Endothelial cell of umbilical vein (primary cell): ENCODE data around the gene IGSF10. TPM values are rescaled to one million over a fixed set of nuclear protein-coding genes. Genes with fewer than 3 reads are reported as not detected.
"Not testable (repeated sequence)": the region's sequence is repeated elsewhere in the genome, so short reads cannot be mapped to it uniquely, and the experiment has no call there.

ENCODE experiments used
- BruUV-seq: library from RNA; stranded (reverse); fragments of 400-500 nt; replicated peaks from 2 replicates; lab custom pipeline; 2021; lab: Mats Ljungman, UMichigan
- CTCF ChIA-PET: fragments of 300-600, 350-600 bp; sonication (Branson Sonifier 250); formaldehyde crosslinking; loops from one replicate; lab custom pipeline; 2021; ENCODE audit warnings: antibody characterized with exemption, inconsistent platforms; lab: Charles Lee
- POLR2A ChIA-PET: fragments of 300-600, 350-600 bp; sonication (Branson Sonifier 250); formaldehyde crosslinking; loops from one replicate; lab custom pipeline; 2021; ENCODE audit warnings: antibody characterized with exemption, inconsistent platforms; lab: Charles Lee
- DNase-seq: peaks from one replicate; pipeline ENCODE4 v3.0.0-alpha.2; 2011; ENCODE audit warnings: low read depth, low spot score
- FAIRE-seq: peaks from 2 replicates; lab custom pipeline; 2011; peaks lifted over from hg19 to GRCh38; lab: Jason Lieb, UNC
- H2AFZ ChIP-seq: 2 replicates; pipeline ENCODE4 v1.6.0; 2012; ENCODE audit warnings: low read depth, low read length, control low read depth, inconsistent platforms
- H3K27ac ChIP-seq: 2 replicates; pipeline ENCODE4 v1.5.1; 2011; ENCODE audit warnings: low read depth, mild to moderate bottlenecking, control low read depth, low read length, moderate library complexity; ENCODE audit not compliant: insufficient read depth
- H3K27me3 ChIP-seq, 2 experiments: 2 replicates each; pipeline versions ENCODE4 v1.6.0 to v1.6.1; 2011; ENCODE audit warnings: low read length in 2 of 2, mixed read lengths in 1 of 2; ENCODE audit not compliant: control insufficient read depth in 2 of 2, insufficient read depth in 2 of 2
- H3K36me3 ChIP-seq, 2 experiments: 2 replicates in 1 of 2; 3 replicates in 1 of 2; pipeline ENCODE4 v1.5.1; 2011; ENCODE audit warnings: low read length in 2 of 2, mild to moderate bottlenecking in 1 of 2, moderate library complexity in 1 of 2; ENCODE audit not compliant: control insufficient read depth in 2 of 2, insufficient read depth in 2 of 2; ENCODE audit errors: extremely low read depth in 1 of 2
- H3K4me1 ChIP-seq: 3 replicates; pipeline ENCODE4 v1.5.1; 2011; ENCODE audit warnings: mild to moderate bottlenecking, low read length; ENCODE audit not compliant: control insufficient read depth, insufficient read depth; ENCODE audit errors: extremely low read depth
- H3K4me2 ChIP-seq: 2 replicates; pipeline ENCODE4 v1.6.1; 2011; ENCODE audit warnings: low read length, control low read depth, mixed read lengths; ENCODE audit not compliant: insufficient read depth
- H3K4me3 ChIP-seq, 3 experiments: fragments of 200-600 bp in 1 of 3; sonication (generic), shearing (Covaris generic) in 1 of 3; replicated peaks in 1 of 3; 2 replicates each; pipeline ENCODE4 v1.5.1; 2011 to 2016; ENCODE audit warnings: control low read depth in 3 of 3, low read length in 3 of 3, mild to moderate bottlenecking in 2 of 3, inconsistent platforms in 1 of 3, low read depth in 1 of 3, moderate library complexity in 1 of 3; ENCODE audit not compliant: insufficient read depth in 1 of 3
- H3K79me2 ChIP-seq: 2 replicates; pipeline ENCODE4 v1.6.0; 2012; ENCODE audit warnings: low read length, inconsistent platforms; ENCODE audit not compliant: control insufficient read depth, insufficient read depth
- H3K9ac ChIP-seq: replicated peaks from 2 replicates; pipeline ENCODE3; 2011; ENCODE audit warnings: low read length, control low read depth; ENCODE audit not compliant: insufficient read depth; ENCODE audit errors: extremely low read depth
- H3K9me1 ChIP-seq: replicated peaks from 3 replicates; pipeline ENCODE4 v1.6.0; 2011; ENCODE audit warnings: mild to moderate bottlenecking, low read length; ENCODE audit not compliant: control insufficient read depth, insufficient read depth; ENCODE audit errors: extremely low read depth
- H3K9me3 ChIP-seq: replicated peaks from 2 replicates; pipeline ENCODE4 v1.5.1; 2012; ENCODE audit warnings: low read length, inconsistent platforms; ENCODE audit not compliant: control insufficient read depth, insufficient read depth
- H4K20me1 ChIP-seq: replicated peaks from 2 replicates; pipeline ENCODE3; 2011; ENCODE audit warnings: mild to moderate bottlenecking, low read length; ENCODE audit not compliant: control insufficient read depth, insufficient read depth; ENCODE audit errors: extremely low read depth
- EZH2 ChIP-seq: IDR thresholded peaks from 2 replicates; pipeline ENCODE4 v1.6.1; 2012; ENCODE audit warnings: borderline replicate concordance, low read depth, mild to moderate bottlenecking, moderate library complexity, low read length, inconsistent platforms; ENCODE audit not compliant: severe bottlenecking
- FOS ChIP-seq: IDR thresholded peaks from 2 replicates; pipeline ENCODE4 v1.6.1; 2011; ENCODE audit warnings: mild to moderate bottlenecking, low read length, moderate library complexity, borderline replicate concordance; ENCODE audit not compliant: insufficient read depth
- GATA2 ChIP-seq: IDR thresholded peaks from 2 replicates; pipeline ENCODE4 v1.7.0; 2011; ENCODE audit warnings: low read depth, mild to moderate bottlenecking, moderate library complexity, mixed read lengths, low read length; ENCODE audit not compliant: insufficient read length, insufficient read depth
- JUN ChIP-seq: IDR thresholded peaks from 2 replicates; pipeline ENCODE4 v1.6.1; 2011; ENCODE audit warnings: borderline replicate concordance, low read depth; ENCODE audit not compliant: insufficient read length, insufficient read depth
- POLR2A ChIP-seq: IDR thresholded peaks from 2 replicates; pipeline ENCODE4 v1.6.1; 2012; ENCODE audit warnings: low read depth, mild to moderate bottlenecking, control low read depth, low read length
- dilution Hi-C: fragments of 300-500 bp; cut with MboI; formaldehyde crosslinking; loops from one replicate; pipeline ENCODE4 v1.15.0; 2019; ENCODE audit warnings: low sequenced_read_pairs; ENCODE audit not compliant: extremely low pct_ligation_motif_present
- intact Hi-C: fragments of 100-400 bp; cut with micrococcal nuclease; formaldehyde crosslinking; loops from one replicate; pipeline ENCODE4 v1.10.0; 2022
- polyA plus RNA-seq, 4 experiments: library from polyadenylated mRNA; depleted of rRNA in 3 of 4; stranded (reverse) in 3 of 4; unstranded in 1 of 4; fragments of >200 nt; gene quantifications; 2 replicates each; pipeline versions ENCODE4 v1.2.1 to v1.2.3, GENCODE V29; 2011 to 2012; ENCODE audit warnings: missing spikeins in 1 of 4
- total RNA-seq: library from RNA; stranded (reverse); gene quantifications from 2 replicates; pipeline ENCODE4 v1.2.3, GENCODE V29; 2021
- TF ChIP-seq, protein P1 (sequence below), 2 donors: IDR thresholded peaks; 1 replicate in 1 of 2; 2 replicates in 1 of 2; pipeline ENCODE4 v1.5.1; 2011; ENCODE audit warnings: low read length in 2 of 2, mild to moderate bottlenecking in 2 of 2, moderate library complexity in 2 of 2, control low read depth in 1 of 2, inconsistent platforms in 1 of 2, low read depth in 1 of 2; ENCODE audit not compliant: insufficient read depth in 1 of 2; ENCODE audit errors: extremely low read depth in 1 of 2

The IGSF10 gene
- total and polyA plus RNA-seq, 2 donors (not counting 3 experiments of a cell fraction or from before 2014, with no cell fraction given), result 0.01 TPM; not detected in 1

DNA sequence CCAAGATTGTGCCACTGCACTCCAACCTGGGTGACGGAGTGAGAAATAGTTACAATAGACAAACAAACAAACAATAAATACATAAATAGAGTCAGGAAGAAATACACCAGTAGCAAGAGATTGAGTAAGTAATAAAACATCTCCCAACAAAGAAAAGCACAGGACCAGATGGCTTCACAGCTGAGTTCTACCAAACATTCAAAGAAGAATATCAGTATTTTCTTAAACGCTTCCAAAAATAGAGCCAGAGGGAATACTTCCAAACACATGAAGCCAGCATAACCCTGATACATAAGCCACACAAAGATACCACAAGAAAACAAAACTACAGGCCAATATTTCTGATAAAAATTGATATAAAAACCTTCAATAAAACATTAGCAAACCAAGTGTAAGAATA lies 30.7 kb upstream of the IGSF10 start:
- H3K9me1 ChIP-seq, result no peaks in the 10 kb centered on the region
- no peaks in the 10 kb centered on the region for H3K9me3 ChIP-seq
- no peaks in the 10 kb centered on the region for H3K79me2 ChIP-seq
- no peak overlapping the region for H3K9ac ChIP-seq
- no peaks in the 10 kb centered on the region for H3K4me1 ChIP-seq
- POLR2A ChIA-PET, result no interaction called here
- dilution Hi-C loops, result no loop called here
- FAIRE-seq (no peak), DNase-seq (no peak)
- no peak overlapping the region for H3K4me2 ChIP-seq
- TF ChIP-seq, protein P1, sequence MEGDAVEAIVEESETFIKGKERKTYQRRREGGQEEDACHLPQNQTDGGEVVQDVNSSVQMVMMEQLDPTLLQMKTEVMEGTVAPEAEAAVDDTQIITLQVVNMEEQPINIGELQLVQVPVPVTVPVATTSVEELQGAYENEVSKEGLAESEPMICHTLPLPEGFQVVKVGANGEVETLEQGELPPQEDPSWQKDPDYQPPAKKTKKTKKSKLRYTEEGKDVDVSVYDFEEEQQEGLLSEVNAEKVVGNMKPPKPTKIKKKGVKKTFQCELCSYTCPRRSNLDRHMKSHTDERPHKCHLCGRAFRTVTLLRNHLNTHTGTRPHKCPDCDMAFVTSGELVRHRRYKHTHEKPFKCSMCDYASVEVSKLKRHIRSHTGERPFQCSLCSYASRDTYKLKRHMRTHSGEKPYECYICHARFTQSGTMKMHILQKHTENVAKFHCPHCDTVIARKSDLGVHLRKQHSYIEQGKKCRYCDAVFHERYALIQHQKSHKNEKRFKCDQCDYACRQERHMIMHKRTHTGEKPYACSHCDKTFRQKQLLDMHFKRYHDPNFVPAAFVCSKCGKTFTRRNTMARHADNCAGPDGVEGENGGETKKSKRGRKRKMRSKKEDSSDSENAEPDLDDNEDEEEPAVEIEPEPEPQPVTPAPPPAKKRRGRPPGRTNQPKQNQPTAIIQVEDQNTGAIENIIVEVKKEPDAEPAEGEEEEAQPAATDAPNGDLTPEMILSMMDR (IDR thresholded peaks at IDR 0.05; ENCODE audit: extremely low read depth in 1 of 2, insufficient read depth in 1 of 2, low read depth in 1 of 2, low read length in 2 of 2), result no peak
- TF ChIP-seq JUN (no peak), EZH2 (no peak), POLR2A (no peak), FOS (no peak), GATA2 (no peak)
- no peak overlapping the region for H3K27ac ChIP-seq
- H4K20me1 ChIP-seq, result no peaks in the 10 kb centered on the region
- CTCF ChIA-PET, result no interaction called here
- intact Hi-C loops, result no loop called here
- no TSS peak for BruUV-seq
- no peaks in the 10 kb centered on the region for H3K27me3 ChIP-seq
- no peaks in the 10 kb centered on the region for H3K36me3 ChIP-seq
- H3K4me3 ChIP-seq, result no peak overlapping the region
- no peak overlapping the region for H2AFZ ChIP-seq

DNA sequence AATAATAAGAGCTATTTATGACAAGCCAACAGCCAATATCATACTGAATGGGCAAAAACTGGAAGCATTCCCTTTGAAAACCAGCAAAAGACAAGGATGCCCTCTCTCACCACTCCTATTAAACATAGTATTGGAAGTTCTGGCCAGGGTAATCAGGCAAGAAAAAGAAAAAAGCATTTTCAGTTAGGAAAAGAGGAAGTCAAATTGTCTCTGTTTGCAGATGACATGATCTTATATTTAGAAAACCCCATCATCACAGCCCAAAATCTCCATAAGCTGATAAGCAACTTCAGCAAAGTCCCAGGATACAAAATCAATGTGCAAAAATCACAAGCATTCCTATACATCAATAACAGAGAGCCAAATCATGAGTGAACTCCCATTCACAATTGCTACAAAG lies 27.0 kb upstream of the IGSF10 start:
- H2AFZ ChIP-seq, H3K79me2 ChIP-seq, H4K20me1 ChIP-seq, H3K9me1 ChIP-seq, DNase-seq, BruUV-seq, FAIRE-seq, dilution Hi-C loops, H3K4me2 ChIP-seq, CTCF ChIA-PET, H3K9ac ChIP-seq, intact Hi-C loops, H3K27me3 ChIP-seq, H3K27ac ChIP-seq, H3K9me3 ChIP-seq, POLR2A ChIA-PET, H3K36me3 ChIP-seq, H3K4me1 ChIP-seq, H3K4me3 ChIP-seq: not testable (repeated sequence)
